Neuronal stem cell (in vitro differentiated cells): Measurements from ENCODE around the gene FCER2.

Source experiments
- DNase-seq: peaks from one replicate; pipeline ENCODE4 v3.0.0-alpha.2; 2013; ENCODE audit warnings: low spot score
- H2AFZ ChIP-seq: one replicate; pipeline ENCODE4 v1.6.1; 2013; ENCODE audit warnings: mild to moderate bottlenecking, low read length, inconsistent platforms
- H2AK5ac ChIP-seq: 2 replicates; pipeline ENCODE4 v1.6.1; 2013; ENCODE audit warnings: low read depth, mild to moderate bottlenecking, inconsistent platforms, low read length, moderate library complexity, mixed read lengths
- H2BK120ac ChIP-seq: 2 replicates; pipeline ENCODE4 v1.6.1; 2013; ENCODE audit warnings: low read depth, mild to moderate bottlenecking, inconsistent platforms, low read length, moderate library complexity, mixed read lengths
- H2BK12ac ChIP-seq: one replicate; pipeline ENCODE4 v1.6.1; 2013; ENCODE audit warnings: low read length, inconsistent platforms
- H2BK15ac ChIP-seq: 2 replicates; pipeline ENCODE4 v1.6.1; 2013; ENCODE audit warnings: mild to moderate bottlenecking, low read length, inconsistent platforms, mixed read lengths
- H2BK5ac ChIP-seq: one replicate; pipeline ENCODE4 v1.6.1; 2013; ENCODE audit warnings: inconsistent platforms, mild to moderate bottlenecking, low read length, moderate library complexity
- H3K14ac ChIP-seq: one replicate; pipeline ENCODE4 v1.6.1; 2013; ENCODE audit warnings: low read length, inconsistent platforms
- H3K18ac ChIP-seq: 2 replicates; pipeline ENCODE4 v1.6.1; 2013; ENCODE audit warnings: low read length, inconsistent platforms
- H3K23ac ChIP-seq: 2 replicates; pipeline ENCODE4 v1.6.1; 2013; ENCODE audit warnings: low read depth, mild to moderate bottlenecking, mixed read lengths, low read length, inconsistent platforms; ENCODE audit not compliant: poor library complexity
- H3K27ac ChIP-seq: replicated peaks from 3 replicates; pipeline ENCODE4 v1.5.1; 2013; ENCODE audit warnings: low read length, inconsistent platforms
- H3K27me3 ChIP-seq, 3 experiments: 2 replicates each; pipeline ENCODE4 v1.6.1; 2013; ENCODE audit warnings: low read length in 3 of 3, mild to moderate bottlenecking in 2 of 3, inconsistent platforms in 1 of 3, low read depth in 1 of 3, mixed read lengths in 1 of 3, moderate library complexity in 1 of 3; ENCODE audit not compliant: control insufficient read depth in 3 of 3, insufficient read depth in 3 of 3
- H3K36me3 ChIP-seq, 2 donors: replicated peaks in 1 of 2; 2 replicates each; pipeline ENCODE4 v1.6.1; 2013; ENCODE audit warnings: low read length in 2 of 2; ENCODE audit not compliant: control insufficient read depth in 2 of 2, insufficient read depth in 2 of 2
- H3K4ac ChIP-seq: 2 replicates; pipeline ENCODE4 v1.6.1; 2013; ENCODE audit warnings: inconsistent platforms, mild to moderate bottlenecking, low read length, moderate library complexity
- H3K4me1 ChIP-seq, 2 donors: 1 replicate in 1 of 2; 2 replicates in 1 of 2; pipeline ENCODE4 v1.6.1; 2013; ENCODE audit warnings: low read length in 2 of 2, low read depth in 1 of 2; ENCODE audit not compliant: control insufficient read depth in 2 of 2, insufficient read depth in 1 of 2
- H3K4me2 ChIP-seq: one replicate; pipeline ENCODE4 v1.6.1; 2013; ENCODE audit warnings: mild to moderate bottlenecking, low read length, inconsistent platforms; ENCODE audit not compliant: insufficient read depth, poor library complexity, severe bottlenecking
- H3K4me3 ChIP-seq, 2 donors: 2 replicates each; pipeline ENCODE4 v1.5.1; 2013; ENCODE audit warnings: low read length in 2 of 2, mild to moderate bottlenecking in 2 of 2, inconsistent platforms in 1 of 2, moderate library complexity in 1 of 2
- H3K79me1 ChIP-seq: one replicate; pipeline ENCODE4 v1.6.1; 2013; ENCODE audit warnings: low read depth, mild to moderate bottlenecking, inconsistent platforms, low read length, moderate library complexity
- H3K9ac ChIP-seq: one replicate; pipeline ENCODE4 v1.6.1; 2013; ENCODE audit warnings: mild to moderate bottlenecking, low read depth, low read length, inconsistent platforms; ENCODE audit not compliant: poor library complexity
- H3K9me3 ChIP-seq, 2 donors: replicated peaks in 1 of 2; 2 replicates each; pipeline versions ENCODE3 to v1.6.1; 2013; ENCODE audit warnings: low read length in 2 of 2, mild to moderate bottlenecking in 2 of 2, inconsistent platforms in 1 of 2, low read depth in 1 of 2, mixed read lengths in 1 of 2, moderate library complexity in 1 of 2; ENCODE audit not compliant: control insufficient read depth in 2 of 2, insufficient read depth in 1 of 2
- H4K8ac ChIP-seq: one replicate; pipeline ENCODE4 v1.6.1; 2013; ENCODE audit warnings: low read depth, mild to moderate bottlenecking, inconsistent platforms, low read length, moderate library complexity
- H4K91ac ChIP-seq: one replicate; pipeline ENCODE4 v1.6.1; 2013; ENCODE audit warnings: low read length, low read depth, mild to moderate bottlenecking, inconsistent platforms; ENCODE audit not compliant: poor library complexity
- whole genome bisulfite sequencing, 2 donors: extraction: QIAGEN DNeasy Blood & Tissue Kit; methylation state at CpG; one replicate each; pipeline ENCODE4 v1.1.7; 2013; ENCODE audit warnings: missing lambda C conversion rate in 2 of 2, mixed read lengths in 1 of 2; ENCODE audit not compliant: insufficient read length in 2 of 2, insufficient replicate concordance in 1 of 2; ENCODE audit errors: extremely low coverage in 2 of 2; 5-methylcytosine and 5-hydroxymethylcytosine counted together

FCER2 gene

GRCh38 chr19:7732045-7732444 is 30.1 kb upstream of the FCER2 start, which contains the start of gene CLEC4G:
CLEC4G (minus strand) TSS chr19:7732110; CDS start chr19:7732102, 8 bp downstream.
- Histone ChIP-seq H3K9ac (no peak within 1 kb of the TSS), H2BK120ac (no peak within 1 kb of the TSS), H2BK5ac (no peak within 1 kb of the TSS), H3K4me2 (no peak within 1 kb of the TSS), H2BK12ac (no peak within 1 kb of the TSS), H3K14ac (peak within 1 kb of the TSS; percentile 56), H3K4me1 (no peaks in the 10 kb centered on the region), H2AK5ac (no peak within 1 kb of the TSS), H2AFZ (no peak within 1 kb of the TSS), H2BK15ac (no peak within 1 kb of the TSS), H3K79me1 (no peaks in the 10 kb centered on the region), H3K36me3 (no peaks in the 10 kb centered on the region), H3K27ac (no peak within 1 kb of the TSS), H4K91ac (no peak within 1 kb of the TSS), H3K4me3 (peak within 1 kb of the TSS in 1 of 2 donors; percentile 47), H3K9me3 (peaks cover 0 to 2% of the 10 kb centered on the region in 2 donors), H3K4ac (no peak within 1 kb of the TSS), H4K8ac (no peak within 1 kb of the TSS), H3K18ac (peak within 1 kb of the TSS; percentile 17), H3K27me3 (peaks cover 20 to 54% (median 53%) of the 10 kb centered on the region in 3 experiments), H3K23ac (no peak within 1 kb of the TSS)
- WGBS, 2 donors, result no CpG with 5 or more reads among the region's 9 CpGs
- DNase-seq, result no peak

DNA sequence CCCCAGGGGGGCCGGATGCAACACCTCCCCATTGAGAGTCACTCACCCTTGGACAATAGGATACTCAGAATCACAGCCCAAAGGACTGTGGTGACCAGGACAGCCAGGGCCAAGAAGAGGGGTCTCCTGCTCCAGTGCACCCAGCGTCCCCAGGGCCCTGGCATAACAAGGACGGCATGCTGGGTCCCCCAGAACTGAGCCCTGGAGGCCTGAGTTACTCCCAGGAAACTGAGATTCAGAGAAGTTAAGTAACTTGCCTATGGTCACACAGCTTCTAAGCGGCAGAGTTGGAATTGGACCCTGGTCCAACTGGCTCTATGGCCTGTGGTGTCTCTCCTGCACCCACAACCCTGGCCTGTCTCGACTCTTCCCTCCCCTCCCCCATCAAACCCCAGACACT is 29.7 kb upstream of the FCER2 start:
- H3K27me3 ChIP-seq, result peaks cover 20 to 53% (median 52%) of the 10 kb centered on the region in 3 experiments

DNA sequence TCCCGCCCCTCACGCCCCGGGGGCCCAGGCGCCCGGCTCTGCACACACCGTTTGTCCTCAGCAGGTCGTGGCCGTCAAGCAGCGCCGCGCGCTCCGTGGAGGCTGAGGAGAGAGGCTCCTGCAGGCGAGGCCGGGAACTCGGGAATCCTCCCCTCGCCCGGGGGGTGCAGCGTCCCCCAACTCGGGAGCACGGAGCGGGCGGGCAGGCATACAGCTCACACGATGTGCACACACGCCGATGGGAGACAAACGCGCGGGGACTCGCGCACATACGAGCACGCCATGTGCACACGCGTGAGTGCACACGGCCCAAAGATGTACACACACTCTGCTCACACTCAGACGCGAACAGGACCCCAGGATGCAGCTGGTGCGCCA is 29.3 kb upstream of the FCER2 start:
- peaks cover 20 to 54% (median 52%) of the 10 kb centered on the region in 3 experiments for H3K27me3 ChIP-seq
- H3K9ac ChIP-seq, result no peak overlapping the region
- no peak overlapping the region for H2BK15ac ChIP-seq
- H3K18ac ChIP-seq, result peak overlapping the region; percentile 17
- no peak overlapping the region for H3K23ac ChIP-seq
- H2AFZ ChIP-seq, result no peak overlapping the region
- H3K4ac ChIP-seq, result no peak overlapping the region
- H3K36me3 ChIP-seq, result no peaks in the 10 kb centered on the region
- peaks cover 0 to 2% of the 10 kb centered on the region in 2 donors for H3K9me3 ChIP-seq
- no peak overlapping the region for H2BK120ac ChIP-seq
- no peaks in the 10 kb centered on the region for H3K4me1 ChIP-seq
- no peak overlapping the region for H4K91ac ChIP-seq
- H4K8ac ChIP-seq, result no peak overlapping the region
- no peak overlapping the region for H3K4me2 ChIP-seq
- no peaks in the 10 kb centered on the region for H3K79me1 ChIP-seq
- H2BK5ac ChIP-seq, result no peak overlapping the region
- peak overlapping the region; percentile 56 for H3K14ac ChIP-seq
- DNase-seq, result no peak
- no CpG with 5 or more reads among the region's 39 CpGs for WGBS, 2 donors
- H3K4me3 ChIP-seq, result peak overlapping the region in 1 of 2 donors; percentile 47
- no peak overlapping the region for H2AK5ac ChIP-seq
- no peak overlapping the region for H2BK12ac ChIP-seq
- H3K27ac ChIP-seq, result no peak overlapping the region

More for the DNA sequence above, 29.7 kb upstream of the FCER2 start:
- no peak overlapping the region for H3K4ac ChIP-seq
- H3K18ac ChIP-seq, result peak overlapping the region; percentile 17
- no peak overlapping the region for H3K27ac ChIP-seq
- no peak overlapping the region for H4K8ac ChIP-seq
- H3K9ac ChIP-seq, result no peak overlapping the region
- no peak for DNase-seq
- no peak overlapping the region for H2BK120ac ChIP-seq
- peaks cover 0 to 2% of the 10 kb centered on the region in 2 donors for H3K9me3 ChIP-seq
- H3K14ac ChIP-seq, result peak overlapping the region; percentile 56
- no peak overlapping the region for H4K91ac ChIP-seq
- no peak overlapping the region for H2BK12ac ChIP-seq
- no peak overlapping the region for H3K4me3 ChIP-seq
- H2BK5ac ChIP-seq, result no peak overlapping the region
- H3K36me3 ChIP-seq, result no peaks in the 10 kb centered on the region
- H2AFZ ChIP-seq, result no peak overlapping the region
- H3K4me1 ChIP-seq, result no peaks in the 10 kb centered on the region
- no peaks in the 10 kb centered on the region for H3K79me1 ChIP-seq
- WGBS, 2 donors, result no CpG with 5 or more reads among the region's 5 CpGs
- no peak overlapping the region for H3K4me2 ChIP-seq
- H3K23ac ChIP-seq, result no peak overlapping the region
- H2BK15ac ChIP-seq, result no peak overlapping the region
- H2AK5ac ChIP-seq, result no peak overlapping the region

- Histone ChIP-seq H4K91ac (no peak overlapping the region), H3K4me1 (no peaks in the 10 kb centered on the region), H2BK5ac (no peak overlapping the region), H3K23ac (peak overlapping the region; percentile 85), H2AK5ac (no peak overlapping the region), H2BK120ac (no peak overlapping the region), H2AFZ (no peak overlapping the region), H3K4me3 (peak overlapping the region in 1 of 2 donors; percentile 64), H4K8ac (peak overlapping the region; percentile 65), H3K9me3 (peaks cover 0 to 2% of the 10 kb centered on the region in 2 donors), H3K18ac (peak overlapping the region; percentile 48), H3K79me1 (no peaks in the 10 kb centered on the region), H3K27me3 (peaks cover 20 to 54% (median 52%) of the 10 kb centered on the region in 3 experiments), H3K27ac (no peak overlapping the region), H3K4me2 (peak overlapping the region; percentile 11), H3K36me3 (no peaks in the 10 kb centered on the region), H3K4ac (no peak overlapping the region), H3K9ac (no peak overlapping the region), H3K14ac (peak overlapping the region; percentile 21), H2BK15ac (no peak overlapping the region), H2BK12ac (no peak overlapping the region)
- no peak for DNase-seq
- WGBS, 2 donors, result no CpG with 5 or more reads among the region's 78 CpGs
Observed at GRCh38 chr19:7730286-7731217, 28.6 kb upstream of the FCER2 start.
